Psoas muscle (tissue), 8 donors: Measurements from ENCODE around the gene C4orf36. TPM values are rescaled to one million over a fixed set of nuclear protein-coding genes. Genes with fewer than 3 reads are reported as not detected.

ENCODE experiments used
- ATAC-seq, 4 donors: fragments of 200-7000 bp; cut with Tn5 transposase; one replicate each; pipeline ENCODE4 v1.9.1; 2020; ENCODE audit warnings: moderate library complexity in 3 of 4, mild to moderate bottlenecking in 2 of 4
- DNase-seq, 2 donors: peaks; one replicate each; pipeline ENCODE4 v3.0.0-alpha.2; 2020
- H3K27ac ChIP-seq: fragments of 200-600 bp; one replicate; pipeline ENCODE4 v1.8.0; 2022
- H3K27me3 ChIP-seq, 3 donors: fragments of 200-600 bp in 1 of 3; one replicate each; pipeline versions ENCODE4 v1.6.1 to v1.8.0; 2013 to 2022; ENCODE audit warnings: low read length in 2 of 3, mild to moderate bottlenecking in 2 of 3, moderate library complexity in 1 of 3; ENCODE audit not compliant: insufficient read depth in 3 of 3
- H3K36me3 ChIP-seq, 2 donors: fragments of 200-600 bp in 1 of 2; one replicate each; pipeline versions ENCODE4 v1.6.1 to v1.8.0; 2013 to 2022; ENCODE audit warnings: low read depth in 1 of 2, mild to moderate bottlenecking in 1 of 2, moderate library complexity in 1 of 2; ENCODE audit not compliant: insufficient read depth in 1 of 2
- H3K4me1 ChIP-seq: fragments of 200-600 bp; one replicate; pipeline ENCODE4 v1.8.0; 2022
- H3K4me3 ChIP-seq: fragments of 200-600 bp; one replicate; pipeline ENCODE4 v1.8.0; 2022; ENCODE audit warnings: mild to moderate bottlenecking
- H3K9me3 ChIP-seq: fragments of 200-600 bp; one replicate; pipeline ENCODE4 v1.8.0; 2022
- CTCF ChIP-seq: fragments of 200-600 bp; IDR thresholded peaks from one replicate; pipeline ENCODE4 v1.8.0; 2022; ENCODE audit warnings: antibody characterized with exemption
- WGBS, 3 donors: extraction: QIAGEN DNeasy Blood & Tissue Kit; methylation state at CpG; one replicate each; pipeline versions ENCODE4 v1.1.6 to v1.1.7; 2013; 5-methylcytosine and 5-hydroxymethylcytosine counted together
- intact Hi-C, 2 donors: fragments of 100-400 bp; cut with DNase I; formaldehyde crosslinking; loops; one replicate each; pipeline versions ENCODE4 v1.11.0 to v1.14.2; 2022
- polyA plus RNA-seq, 3 donors: library from polyadenylated mRNA; stranded (reverse); fragments of 200-250 nt; gene quantifications; one replicate each; pipeline ENCODE4 v1.2.3, GENCODE V29; 2013
- total RNA-seq, 4 donors: library from RNA; stranded (reverse); fragmentation: NEBNext Ultra II Directional in 2 of 4; extraction: Animal tissue kit (Norgen Biotek cat#: 25700) in 2 of 4; gene quantifications; one replicate each; pipeline versions ENCODE4 v1.2.1 to v1.2.4, GENCODE V29; 2021 to 2023
- donor health status: healthy with polysubstance abuse.
- donor health status: DM: no; HTN: no; CAD: no; lungs with moderate emphysema.
- donor health status: Bipolar disorder and iron deficiency.
- donor health status: healthy.
- donor health status: DM: yes; HTN: yes; CAD: no.
- donor health status: DM: no; HTN: no; CAD: no.
- donor health status: DM: no; HTN: no; CAD: no.
- donor health status: DM: yes; HTN: yes; CAD: no.

C4orf36 gene
- total and polyA plus RNA-seq, 7 donors: 0.45 to 1.5 (median 0.70) TPM; not detected in 4

GRCh38 chr4:86928400-86929255, 36.4 kb upstream of the C4orf36 start:
- peak overlapping the region; percentile 84 for H3K27ac ChIP-seq

GRCh38 chr4:86927843-86928395, 35.7 kb upstream of the C4orf36 start:
- no peaks in the 10 kb centered on the region for H3K9me3 ChIP-seq
- 11 to 36% (median 34%) methylated on average over 2 of the region's 2 CpGs for WGBS, 3 donors
- H3K4me3 ChIP-seq: no peak overlapping the region
- no peak for TF ChIP-seq CTCF
- no peaks in the 10 kb centered on the region for H3K27me3 ChIP-seq
- H3K36me3 ChIP-seq: peaks cover 3 to 47% of the 10 kb centered on the region in 2 donors
- ATAC-seq (peak; percentile 91 to 97 (median 94)), DNase-seq (peak in 1 of 2 donors; percentile 60)
- H3K4me1 ChIP-seq: peaks cover 17% of the 10 kb centered on the region
- intact Hi-C loops: loop anchor here in 1 of 2 donors (5.0 kb wide), 2 partner anchors 164 to 179 kb away; no protein-coding TSS in a partner anchor
- H3K27ac ChIP-seq: peak overlapping the region; percentile 84

More at GRCh38 chr4:86928400-86929255, 36.4 kb upstream of the C4orf36 start:
- H3K4me1 ChIP-seq: peaks cover 21% of the 10 kb centered on the region
- intact Hi-C loops: loop anchor here in 1 of 2 donors (5.0 kb wide), 2 partner anchors 164 to 179 kb away; no protein-coding TSS in a partner anchor
- no peak for TF ChIP-seq CTCF
- no peak overlapping the region for H3K4me3 ChIP-seq
- 83 to 91% (median 85%) methylated on average over 10 of the region's 10 CpGs for WGBS, 3 donors
- H3K27me3 ChIP-seq: no peaks in the 10 kb centered on the region
- no peak for DNase-seq
- peak; percentile 17 to 43 (median 32) for ATAC-seq
- no peaks in the 10 kb centered on the region for H3K9me3 ChIP-seq
- peaks cover 3 to 47% of the 10 kb centered on the region in 2 donors for H3K36me3 ChIP-seq

- intact Hi-C loops: loop anchor here in 1 of 2 donors (5.0 kb wide), 2 partner anchors 166 to 181 kb away; no protein-coding TSS in a partner anchor
- Histone ChIP-seq H3K36me3 (peaks cover 3 to 38% of the 10 kb centered on the region in 2 donors), H3K27ac (peak overlapping the region; percentile 84), H3K9me3 (no peaks in the 10 kb centered on the region), H3K4me3 (no peak overlapping the region), H3K4me1 (peaks cover 17% of the 10 kb centered on the region), H3K27me3 (no peaks in the 10 kb centered on the region)
- DNase-seq (no peak), ATAC-seq (no peak)
- 90 to 93% (median 92%) methylated on average over 6 of the region's 6 CpGs for WGBS, 3 donors
- TF ChIP-seq CTCF: no peak
Measured at GRCh38 chr4:86926435-86927086, 34.3 kb upstream of the C4orf36 start.

GRCh38 chr4:86924811-86925210, 32.6 kb upstream of the C4orf36 start:
- no peak overlapping the region for H3K27ac ChIP-seq

More at GRCh38 chr4:86924811-86925210, 32.6 kb upstream of the C4orf36 start:
- Histone ChIP-seq H3K9me3 (no peaks in the 10 kb centered on the region), H3K27me3 (no peaks in the 10 kb centered on the region), H3K4me3 (no peak overlapping the region), H3K4me1 (peaks cover 22% of the 10 kb centered on the region), H3K36me3 (peaks cover 3 to 21% of the 10 kb centered on the region in 2 donors)
- WGBS, 3 donors: 37 to 79% (median 56%) methylated on average over 2 of the region's 2 CpGs
- intact Hi-C loops: loop anchor here (5.0 kb wide), 3 partner anchors 167 to 307 kb away; no protein-coding TSS in a partner anchor
- no peak for TF ChIP-seq CTCF
- ATAC-seq (no peak), DNase-seq (no peak)
